ENCODE results near the gene CHST7. TPM values are rescaled to one million over a fixed set of nuclear protein-coding genes. Genes with fewer than 3 reads are reported as not detected.

Gene CHST7
- total and polyA plus RNA-seq, 10 of the 15 experiments (the other 5 are each of a cell fraction or from before 2014, with no cell fraction given) = 0.58 to 11.0 (median 5.4) TPM

GRCh38 chrX:46545111-46546005 is 28.2 kb upstream of the CHST7 start, which contains the start of gene ZNF674 (continued):
- TF ChIP-seq PRDM15 (CRISPR knock-in tag; IDR thresholded peaks at IDR 0.05) = no peak
- TF ChIP-seq NFXL1 (IDR thresholded peaks at IDR 0.05; ENCODE audit: borderline replicate concordance) = no peak
- TF ChIP-seq MTA2 (IDR thresholded peaks at IDR 0.05; ENCODE audit: low read depth) = peak; percentile 83; the same call in 1 of the 2 replicates
- TF ChIP-seq, protein P1, sequence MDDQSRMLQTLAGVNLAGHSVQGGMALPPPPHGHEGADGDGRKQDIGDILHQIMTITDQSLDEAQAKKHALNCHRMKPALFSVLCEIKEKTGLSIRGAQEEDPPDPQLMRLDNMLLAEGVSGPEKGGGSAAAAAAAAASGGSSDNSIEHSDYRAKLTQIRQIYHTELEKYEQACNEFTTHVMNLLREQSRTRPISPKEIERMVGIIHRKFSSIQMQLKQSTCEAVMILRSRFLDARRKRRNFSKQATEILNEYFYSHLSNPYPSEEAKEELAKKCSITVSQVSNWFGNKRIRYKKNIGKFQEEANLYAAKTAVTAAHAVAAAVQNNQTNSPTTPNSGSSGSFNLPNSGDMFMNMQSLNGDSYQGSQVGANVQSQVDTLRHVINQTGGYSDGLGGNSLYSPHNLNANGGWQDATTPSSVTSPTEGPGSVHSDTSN (IDR thresholded peaks at IDR 0.05; ENCODE audit: insufficient replicate concordance, low read depth, low read length) = peak; percentile 56

GRCh38 chrX:46547857-46548256 is 25.7 kb upstream of the CHST7 start:
- no peak for ATAC-seq
- no peaks in the 10 kb centered on the region; the same call in 2 of the 3 replicates for H3K9me3 ChIP-seq (replicated peaks; ENCODE audit: control insufficient read depth, insufficient read depth, low read length)
- ChIA-PET CTCF (no interaction called here), RAD21 (ENCODE audit: unreplicated experiment) (no interaction called here), SMC1A (ENCODE audit: uncharacterized antibody, unreplicated experiment) (no interaction called here), POLR2A (no interaction called here)
- 58% methylated on average over 6 of the region's 6 CpGs for WGBS (ENCODE audit: insufficient coverage, insufficient replicate concordance, low lambda C conversion rate, missing lambda C conversion rate)
- H3K4me3 ChIP-seq = no peak overlapping the region
- peaks cover 27% of the 10 kb centered on the region for H3K79me2 ChIP-seq (ENCODE audit: control insufficient read depth, insufficient read depth, low read length)
- no peak overlapping the region for H2AFZ ChIP-seq (ENCODE audit: control insufficient read depth, low read depth, low read length)
- in situ Hi-C loops (cut with MboI) (no loop called here), intact Hi-C loops (cut with micrococcal nuclease; ENCODE audit: unreplicated experiment) (no loop called here)
- no peak overlapping the region for H3K27ac ChIP-seq (ENCODE audit: control insufficient read depth, insufficient read depth)
- H3K27me3 ChIP-seq (replicated peaks in 1 of 2; ENCODE audit: control insufficient read depth in 2 of 2, insufficient read depth in 2 of 2, low read length in 1 of 2) = no peaks in the 10 kb centered on the region
- no peaks in the 10 kb centered on the region for H4K20me1 ChIP-seq (ENCODE audit: control insufficient read depth, insufficient read depth)
- no peak overlapping the region for H3K9ac ChIP-seq (ENCODE audit: control insufficient read depth, insufficient read depth, low read length)
- no TSS peak for BruUV-seq (replicated peaks)
- H3K4me2 ChIP-seq (ENCODE audit: control insufficient read depth, insufficient read depth) = peak overlapping the region; percentile 53
- H3K36me3 ChIP-seq (ENCODE audit: control insufficient read depth in 2 of 2, insufficient read depth in 2 of 2, low read length in 1 of 2) = peaks cover 0 to 4% of the 10 kb centered on the region in 2 experiments; a peak in 2 of 4 replicates
- no peak for FAIRE-seq
- peaks cover 4% of the 10 kb centered on the region; the same call in 1 of the 2 replicates for H3K4me1 ChIP-seq (ENCODE audit: control insufficient read depth, insufficient read depth, low read length)
- DNase-seq (ENCODE audit: low read depth, low spot score) = no peak
- TF ChIP-seq, protein P2, sequence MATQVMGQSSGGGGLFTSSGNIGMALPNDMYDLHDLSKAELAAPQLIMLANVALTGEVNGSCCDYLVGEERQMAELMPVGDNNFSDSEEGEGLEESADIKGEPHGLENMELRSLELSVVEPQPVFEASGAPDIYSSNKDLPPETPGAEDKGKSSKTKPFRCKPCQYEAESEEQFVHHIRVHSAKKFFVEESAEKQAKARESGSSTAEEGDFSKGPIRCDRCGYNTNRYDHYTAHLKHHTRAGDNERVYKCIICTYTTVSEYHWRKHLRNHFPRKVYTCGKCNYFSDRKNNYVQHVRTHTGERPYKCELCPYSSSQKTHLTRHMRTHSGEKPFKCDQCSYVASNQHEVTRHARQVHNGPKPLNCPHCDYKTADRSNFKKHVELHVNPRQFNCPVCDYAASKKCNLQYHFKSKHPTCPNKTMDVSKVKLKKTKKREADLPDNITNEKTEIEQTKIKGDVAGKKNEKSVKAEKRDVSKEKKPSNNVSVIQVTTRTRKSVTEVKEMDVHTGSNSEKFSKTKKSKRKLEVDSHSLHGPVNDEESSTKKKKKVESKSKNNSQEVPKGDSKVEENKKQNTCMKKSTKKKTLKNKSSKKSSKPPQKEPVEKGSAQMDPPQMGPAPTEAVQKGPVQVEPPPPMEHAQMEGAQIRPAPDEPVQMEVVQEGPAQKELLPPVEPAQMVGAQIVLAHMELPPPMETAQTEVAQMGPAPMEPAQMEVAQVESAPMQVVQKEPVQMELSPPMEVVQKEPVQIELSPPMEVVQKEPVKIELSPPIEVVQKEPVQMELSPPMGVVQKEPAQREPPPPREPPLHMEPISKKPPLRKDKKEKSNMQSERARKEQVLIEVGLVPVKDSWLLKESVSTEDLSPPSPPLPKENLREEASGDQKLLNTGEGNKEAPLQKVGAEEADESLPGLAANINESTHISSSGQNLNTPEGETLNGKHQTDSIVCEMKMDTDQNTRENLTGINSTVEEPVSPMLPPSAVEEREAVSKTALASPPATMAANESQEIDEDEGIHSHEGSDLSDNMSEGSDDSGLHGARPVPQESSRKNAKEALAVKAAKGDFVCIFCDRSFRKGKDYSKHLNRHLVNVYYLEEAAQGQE (IDR thresholded peaks at IDR 0.05; ENCODE audit: low read depth, low read length) = no peak
- TF ChIP-seq SMARCA5 (IDR thresholded peaks at IDR 0.05) (no peak), JUNB (IDR thresholded peaks at IDR 0.05) (no peak), PKNOX1 (IDR thresholded peaks at IDR 0.05) (no peak)
- TF ChIP-seq, protein P3, sequence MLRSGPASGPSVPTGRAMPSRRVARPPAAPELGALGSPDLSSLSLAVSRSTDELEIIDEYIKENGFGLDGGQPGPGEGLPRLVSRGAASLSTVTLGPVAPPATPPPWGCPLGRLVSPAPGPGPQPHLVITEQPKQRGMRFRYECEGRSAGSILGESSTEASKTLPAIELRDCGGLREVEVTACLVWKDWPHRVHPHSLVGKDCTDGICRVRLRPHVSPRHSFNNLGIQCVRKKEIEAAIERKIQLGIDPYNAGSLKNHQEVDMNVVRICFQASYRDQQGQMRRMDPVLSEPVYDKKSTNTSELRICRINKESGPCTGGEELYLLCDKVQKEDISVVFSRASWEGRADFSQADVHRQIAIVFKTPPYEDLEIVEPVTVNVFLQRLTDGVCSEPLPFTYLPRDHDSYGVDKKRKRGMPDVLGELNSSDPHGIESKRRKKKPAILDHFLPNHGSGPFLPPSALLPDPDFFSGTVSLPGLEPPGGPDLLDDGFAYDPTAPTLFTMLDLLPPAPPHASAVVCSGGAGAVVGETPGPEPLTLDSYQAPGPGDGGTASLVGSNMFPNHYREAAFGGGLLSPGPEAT (IDR thresholded peaks at IDR 0.05; ENCODE audit: low read depth) = no peak

Measured in GM12878 (cell line).